Measurements from ENCODE around the gene THOC7.

The THOC7 gene

DNA sequence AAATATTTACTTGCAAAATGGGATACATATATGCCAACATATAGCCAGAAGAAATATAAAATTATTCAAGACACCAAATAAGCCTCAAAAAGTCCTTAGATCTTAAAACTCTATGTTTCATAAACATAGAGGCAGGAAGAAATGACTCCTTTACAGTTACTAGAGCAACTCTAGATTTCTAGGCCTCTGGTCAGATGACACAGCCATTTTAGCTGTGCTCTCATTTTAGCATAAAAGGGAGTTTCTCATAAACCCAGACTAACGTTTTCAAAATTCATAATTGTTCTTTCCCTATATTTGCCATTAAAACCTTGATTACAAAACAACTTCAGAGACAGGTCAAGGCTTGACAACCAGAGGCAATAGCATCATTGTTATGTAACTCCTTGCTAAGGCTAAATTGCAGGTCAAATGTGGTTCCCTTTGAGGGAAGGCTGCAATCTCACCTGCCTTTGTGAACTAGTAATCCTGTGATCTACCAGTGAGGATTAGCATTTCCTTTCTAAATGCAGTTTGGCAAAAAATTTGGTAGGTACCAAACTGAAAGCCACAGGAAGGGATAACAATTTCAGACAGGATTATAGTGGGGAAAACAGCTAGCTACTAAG, 8.2 kb downstream of the THOC7 start:
- H3K36me3 ChIP-seq = peaks cover 3% of the 10 kb centered on the region
- DNase-seq = no peak
- no peaks in the 10 kb centered on the region for H3K4me1 ChIP-seq
- H3K27me3 ChIP-seq = no peaks in the 10 kb centered on the region
- TF ChIP-seq, protein P1, sequence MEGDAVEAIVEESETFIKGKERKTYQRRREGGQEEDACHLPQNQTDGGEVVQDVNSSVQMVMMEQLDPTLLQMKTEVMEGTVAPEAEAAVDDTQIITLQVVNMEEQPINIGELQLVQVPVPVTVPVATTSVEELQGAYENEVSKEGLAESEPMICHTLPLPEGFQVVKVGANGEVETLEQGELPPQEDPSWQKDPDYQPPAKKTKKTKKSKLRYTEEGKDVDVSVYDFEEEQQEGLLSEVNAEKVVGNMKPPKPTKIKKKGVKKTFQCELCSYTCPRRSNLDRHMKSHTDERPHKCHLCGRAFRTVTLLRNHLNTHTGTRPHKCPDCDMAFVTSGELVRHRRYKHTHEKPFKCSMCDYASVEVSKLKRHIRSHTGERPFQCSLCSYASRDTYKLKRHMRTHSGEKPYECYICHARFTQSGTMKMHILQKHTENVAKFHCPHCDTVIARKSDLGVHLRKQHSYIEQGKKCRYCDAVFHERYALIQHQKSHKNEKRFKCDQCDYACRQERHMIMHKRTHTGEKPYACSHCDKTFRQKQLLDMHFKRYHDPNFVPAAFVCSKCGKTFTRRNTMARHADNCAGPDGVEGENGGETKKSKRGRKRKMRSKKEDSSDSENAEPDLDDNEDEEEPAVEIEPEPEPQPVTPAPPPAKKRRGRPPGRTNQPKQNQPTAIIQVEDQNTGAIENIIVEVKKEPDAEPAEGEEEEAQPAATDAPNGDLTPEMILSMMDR (IDR thresholded peaks at IDR 0.05; ENCODE audit: low read depth, low read length) = no peak
- H3K4me3 ChIP-seq (ENCODE audit: low read depth, low read length) = no peak overlapping the region
- H3K9me3 ChIP-seq = no peaks in the 10 kb centered on the region

DNA sequence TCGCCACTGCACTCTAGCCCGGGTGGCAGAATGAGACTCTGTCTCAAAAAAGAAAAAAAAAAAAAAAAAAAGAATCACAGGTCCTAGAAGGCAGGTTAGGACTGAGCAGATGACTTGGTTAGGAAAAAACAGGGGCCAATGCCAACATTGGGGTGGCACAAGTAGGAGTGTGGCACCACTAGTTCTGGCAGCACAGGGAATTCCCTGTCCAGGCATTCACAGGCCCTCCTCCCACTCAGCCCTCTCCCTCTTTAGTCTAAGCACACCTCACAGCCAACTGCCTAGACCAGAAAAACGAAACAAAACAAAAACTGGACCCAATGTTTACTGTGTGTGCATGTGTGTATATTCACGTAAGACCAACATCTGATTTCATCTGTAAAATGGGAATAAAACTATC, 10.5 kb downstream of the THOC7 start:
- no peak for DNase-seq
- peaks cover 3% of the 10 kb centered on the region for H3K36me3 ChIP-seq
- no peaks in the 10 kb centered on the region for H3K9me3 ChIP-seq
- TF ChIP-seq, protein P1 (IDR thresholded peaks at IDR 0.05; ENCODE audit: low read depth, low read length) = no peak
- H3K4me3 ChIP-seq (ENCODE audit: low read depth, low read length) = no peak overlapping the region
- H3K27me3 ChIP-seq = no peaks in the 10 kb centered on the region
- H3K4me1 ChIP-seq = no peaks in the 10 kb centered on the region

DNA sequence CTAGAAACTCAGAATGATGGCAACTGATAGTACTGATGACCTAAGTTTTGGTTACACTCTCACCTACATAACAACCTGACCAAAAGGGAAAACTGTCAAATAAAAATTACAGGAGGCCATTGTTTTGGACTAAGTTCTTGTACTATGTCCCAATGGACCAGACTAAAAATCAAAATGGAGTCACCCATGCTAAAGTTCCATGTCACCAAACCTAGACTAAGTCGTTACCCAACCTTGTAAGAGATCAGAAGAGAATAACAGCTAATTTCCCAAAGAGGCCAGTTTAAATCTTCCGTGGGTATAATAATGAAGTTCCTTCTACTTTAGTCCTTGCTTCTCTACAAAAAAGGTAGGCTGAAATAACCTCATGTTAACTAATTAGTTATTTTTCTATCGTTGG, 12.3 kb downstream of the THOC7 start:
- no peaks in the 10 kb centered on the region for H3K4me1 ChIP-seq
- no peak for DNase-seq
- peaks cover 3% of the 10 kb centered on the region for H3K36me3 ChIP-seq
- H3K4me3 ChIP-seq (ENCODE audit: low read depth, low read length) = no peak overlapping the region
- H3K9me3 ChIP-seq = no peaks in the 10 kb centered on the region
- TF ChIP-seq, protein P1 (IDR thresholded peaks at IDR 0.05; ENCODE audit: low read depth, low read length) = no peak
- no peaks in the 10 kb centered on the region for H3K27me3 ChIP-seq

DNA sequence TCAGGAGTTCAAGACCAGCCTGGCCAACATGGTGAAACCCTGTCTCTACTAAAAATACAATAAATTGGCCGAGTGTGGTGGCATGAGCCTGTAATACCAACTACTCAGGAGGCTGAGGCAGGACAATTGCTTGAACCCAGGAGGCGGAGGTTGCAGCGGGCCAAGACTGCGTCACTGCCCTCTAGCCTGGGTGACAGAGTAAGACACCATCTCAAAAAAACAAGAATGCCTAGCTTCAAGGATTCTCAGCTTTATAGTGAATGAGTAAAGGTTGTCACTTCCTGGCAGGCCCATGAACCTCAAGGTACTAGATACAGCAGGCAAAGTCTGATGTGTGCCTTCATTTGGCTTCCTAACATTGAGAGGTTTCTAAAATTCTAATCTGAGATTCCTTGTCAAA, 14.4 kb downstream of the THOC7 start:
- H3K9me3 ChIP-seq = no peaks in the 10 kb centered on the region
- H3K27me3 ChIP-seq = no peaks in the 10 kb centered on the region
- H3K4me1 ChIP-seq = no peaks in the 10 kb centered on the region
- H3K36me3 ChIP-seq = peaks cover 3% of the 10 kb centered on the region
- no peak overlapping the region for H3K4me3 ChIP-seq (ENCODE audit: low read depth, low read length)
- DNase-seq = no peak
- TF ChIP-seq, protein P1 (IDR thresholded peaks at IDR 0.05; ENCODE audit: low read depth, low read length) = no peak

DNA sequence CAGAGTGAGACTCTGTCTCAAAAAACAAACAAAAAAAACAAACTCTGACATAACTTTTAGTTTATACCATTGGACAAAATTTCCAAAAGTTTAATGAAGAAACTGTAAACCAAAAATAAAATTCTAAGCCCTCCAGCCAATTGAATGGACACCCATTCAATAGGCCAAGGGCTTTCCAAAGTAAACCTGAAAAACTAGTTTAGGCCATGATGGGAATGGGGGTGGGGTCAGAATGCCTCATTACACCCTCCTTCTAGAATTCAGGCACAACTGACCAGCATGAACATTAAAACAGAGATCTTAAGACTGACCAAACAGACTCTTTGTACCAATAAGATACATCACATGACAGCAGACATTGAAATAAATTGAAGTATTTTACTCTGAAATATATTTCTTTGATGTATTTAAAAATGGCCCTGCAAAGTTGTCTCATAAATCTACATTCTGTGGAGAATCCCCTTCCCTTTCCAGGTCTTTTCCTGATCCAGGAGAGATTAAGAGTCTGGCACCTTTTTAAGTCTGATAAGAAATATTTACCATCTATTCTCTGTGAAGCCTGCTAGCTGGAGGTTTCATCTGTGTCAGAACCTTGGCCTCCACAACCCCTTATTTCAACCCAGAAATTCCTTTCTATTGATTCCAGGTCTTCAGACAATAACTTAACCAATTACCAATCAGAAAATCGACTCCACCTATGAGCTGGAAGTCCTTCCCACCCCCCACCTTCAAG, 15.7 kb downstream of the THOC7 start:
- Histone ChIP-seq H3K27me3 (no peaks in the 10 kb centered on the region), H3K36me3 (peaks cover 3% of the 10 kb centered on the region), H3K4me3 (ENCODE audit: low read depth, low read length) (no peak overlapping the region), H3K4me1 (no peaks in the 10 kb centered on the region), H3K9me3 (no peaks in the 10 kb centered on the region)
- DNase-seq = no peak
- TF ChIP-seq, protein P1 (IDR thresholded peaks at IDR 0.05; ENCODE audit: low read depth, low read length) = no peak

DNA sequence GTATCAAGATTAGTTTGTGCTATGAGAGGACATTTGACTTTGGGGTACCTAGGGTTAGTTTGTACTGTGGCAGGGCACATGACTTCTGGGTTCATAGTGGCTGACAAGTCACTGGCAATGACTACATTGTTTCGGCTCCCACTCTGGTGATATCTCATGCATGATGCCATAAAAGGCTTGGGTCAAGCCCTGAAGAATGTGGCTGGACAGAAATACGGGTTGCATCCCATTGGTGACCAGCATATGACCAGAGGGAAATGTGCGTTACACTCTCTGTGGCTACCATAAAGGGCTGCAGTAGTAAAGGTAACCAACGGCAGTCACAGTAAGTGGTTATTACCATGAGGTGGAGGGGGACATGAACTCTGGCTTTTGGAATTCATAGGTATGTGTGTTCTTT, 18.4 kb downstream of the THOC7 start:
- Histone ChIP-seq H3K4me1 (no peaks in the 10 kb centered on the region), H3K36me3 (no peaks in the 10 kb centered on the region), H3K4me3 (ENCODE audit: low read depth, low read length) (no peak overlapping the region), H3K27me3 (no peaks in the 10 kb centered on the region), H3K9me3 (no peaks in the 10 kb centered on the region; the same call in 1 of the 2 replicates)
- no peak for DNase-seq
- TF ChIP-seq, protein P1 (IDR thresholded peaks at IDR 0.05; ENCODE audit: low read depth, low read length) = no peak
